Fibroblast of skin of left quadriceps (primary cell): ENCODE measurements around the gene SLC12A3.

ENCODE experiments used
- DNase-seq, 2 experiments: peaks; one replicate each; pipeline ENCODE4 v3.0.0-alpha.2; 2013; ENCODE audit warnings: low read depth in 2 of 2

SLC12A3 gene

GRCh38 chr16:56943761-56944375 is 78.9 kb downstream of the SLC12A3 start:
- no peak for DNase-seq

- no peak for DNase-seq
These were observed 80.2 kb downstream of the SLC12A3 start for GRCh38 chr16:56944954-56945839.

GRCh38 chr16:56945847-56946527 is 81.0 kb downstream of the SLC12A3 start:
- no peak for DNase-seq

- DNase-seq: no peak
These were observed 82.0 kb downstream of the SLC12A3 start for GRCh38 chr16:56946767-56947603.

- DNase-seq: no peak
These were observed 82.6 kb downstream of the SLC12A3 start for GRCh38 chr16:56947604-56947995.

GRCh38 chr16:56948234-56948633 is 83.2 kb downstream of the SLC12A3 start:
- DNase-seq: no peak

- no peak for DNase-seq
These were observed 85.0 kb downstream of the SLC12A3 start for GRCh38 chr16:56950051-56950450.

- DNase-seq: no peak
These were observed 85.4 kb downstream of the SLC12A3 start for GRCh38 chr16:56950455-56950854.

- DNase-seq: no peak
These were observed 86.1 kb downstream of the SLC12A3 start for GRCh38 chr16:56950881-56951771.

- no peak for DNase-seq
These were observed 88.0 kb downstream of the SLC12A3 start for GRCh38 chr16:56953006-56953405.

GRCh38 chr16:56956076-56956475 is 91.1 kb downstream of the SLC12A3 start:
- no peak for DNase-seq

GRCh38 chr16:56956756-56957155 is 91.7 kb downstream of the SLC12A3 start:
- DNase-seq: no peak

GRCh38 chr16:56960681-56961281 is 95.8 kb downstream of the SLC12A3 start:
- DNase-seq: no peak

- no peak for DNase-seq
These were observed 96.4 kb downstream of the SLC12A3 start for GRCh38 chr16:56961386-56961785.

- no peak for DNase-seq
These were observed 96.9 kb downstream of the SLC12A3 start, which contains the start of gene CETP for GRCh38 chr16:56961851-56962281. CETP (plus strand) TSS chr16:56961950; CDS start chr16:56961980, 30 bp downstream.

GRCh38 chr16:56964243-56965148 is 99.5 kb downstream of the SLC12A3 start:
- DNase-seq: peak in 1 of 2 experiments; percentile 33
